NCI-H1436 (cell line): Measurements from ENCODE around the gene C5orf63.
A peak's percentile ranks its signal among the peaks of the same experiment; 100 is the strongest.
"Not testable (repeated sequence)": the region's sequence is repeated elsewhere in the genome, so short reads cannot be mapped to it uniquely, and the experiment has no call there.

Experiments used
- DNase-seq: peaks from one replicate; lab custom pipeline; 2025; lab: John Stamatoyannopoulos, UW

Gene C5orf63

GRCh38 chr5:127031147-127031862 lies 42.0 kb downstream of the C5orf63 start:
- no peak for DNase-seq

GRCh38 chr5:127030259-127031146 lies 42.8 kb downstream of the C5orf63 start, which contains the start of gene MARCHF3:
MARCHF3 (minus strand) TSS chr5:127030558; CDS start chr5:126918171, 112,387 bp downstream.
- peak; percentile 90 for DNase-seq

- DNase-seq: peak; percentile 47
These were observed 43.6 kb downstream of the C5orf63 start for GRCh38 chr5:127029581-127030258.

GRCh38 chr5:127028822-127029457 lies 44.4 kb downstream of the C5orf63 start:
- no peak for DNase-seq

GRCh38 chr5:127027539-127027938 lies 45.8 kb downstream of the C5orf63 start:
- DNase-seq: no peak

GRCh38 chr5:127026166-127026565 lies 47.1 kb downstream of the C5orf63 start:
- DNase-seq: no peak

- no peak for DNase-seq
These were observed 47.8 kb downstream of the C5orf63 start for GRCh38 chr5:127025467-127025866.

GRCh38 chr5:127024821-127025220 lies 48.5 kb downstream of the C5orf63 start:
- no peak for DNase-seq

- not testable (repeated sequence) for DNase-seq
These were observed 49.6 kb downstream of the C5orf63 start for GRCh38 chr5:127023552-127024191.

GRCh38 chr5:127022846-127023245 lies 50.5 kb downstream of the C5orf63 start:
- no peak for DNase-seq

GRCh38 chr5:127019928-127020327 lies 53.4 kb downstream of the C5orf63 start:
- no peak for DNase-seq

- not testable (repeated sequence) for DNase-seq
These were observed 56.6 kb downstream of the C5orf63 start for GRCh38 chr5:127016722-127017121.

- no peak for DNase-seq
These were observed 57.6 kb downstream of the C5orf63 start for GRCh38 chr5:127015716-127016115.

- DNase-seq: no peak
These were observed 58.7 kb downstream of the C5orf63 start for GRCh38 chr5:127014573-127014972.

GRCh38 chr5:127013407-127013806 lies 59.9 kb downstream of the C5orf63 start:
- no peak for DNase-seq

- no peak for DNase-seq
These were observed 60.4 kb downstream of the C5orf63 start for GRCh38 chr5:127012916-127013315.

- DNase-seq: no peak
These were observed 61.2 kb downstream of the C5orf63 start for GRCh38 chr5:127011961-127012644.

GRCh38 chr5:127011153-127011552 lies 62.1 kb downstream of the C5orf63 start:
- DNase-seq: no peak

GRCh38 chr5:127010362-127010761 lies 62.9 kb downstream of the C5orf63 start:
- DNase-seq: no peak

- DNase-seq: no peak
These were observed 63.5 kb downstream of the C5orf63 start for GRCh38 chr5:127009784-127010183.
